NCI-H1436 treated with DMSO at 0.1 percent for 48 hours (cell line): ENCODE measurements around the gene SNTB2.

Experiments
- DNase-seq: peaks from one replicate; lab custom pipeline; 2025; lab: John Stamatoyannopoulos, UW

SNTB2 gene

GRCh38 chr16:69319381-69319780 is 132.4 kb downstream of the SNTB2 start:
- no peak for DNase-seq

- DNase-seq, result no peak
Measured at GRCh38 chr16:69319826-69320739, 133.1 kb downstream of the SNTB2 start.

GRCh38 chr16:69320740-69321073 is 133.7 kb downstream of the SNTB2 start:
- DNase-seq, result no peak

GRCh38 chr16:69321080-69321479 is 134.1 kb downstream of the SNTB2 start:
- no peak for DNase-seq

GRCh38 chr16:69322343-69322742 is 135.4 kb downstream of the SNTB2 start:
- no peak for DNase-seq

- DNase-seq, result no peak
Measured at GRCh38 chr16:69323415-69323814, 136.5 kb downstream of the SNTB2 start.

- no peak for DNase-seq
Measured at GRCh38 chr16:69324013-69324531, 137.1 kb downstream of the SNTB2 start.

GRCh38 chr16:69324585-69325253 is 137.8 kb downstream of the SNTB2 start:
- DNase-seq, result no peak

GRCh38 chr16:69325784-69326171 is 138.8 kb downstream of the SNTB2 start:
- DNase-seq, result no peak

- DNase-seq, result no peak
Measured at GRCh38 chr16:69326172-69326873, 139.4 kb downstream of the SNTB2 start.

GRCh38 chr16:69327585-69328310 is 140.8 kb downstream of the SNTB2 start:
- no peak for DNase-seq

GRCh38 chr16:69328854-69329316 is 141.9 kb downstream of the SNTB2 start:
- DNase-seq, result no peak

GRCh38 chr16:69329369-69330285 is 142.7 kb downstream of the SNTB2 start:
- DNase-seq, result no peak

GRCh38 chr16:69330286-69331109 is 143.5 kb downstream of the SNTB2 start, which contains the start of gene PDF:
Gene PDF (minus strand): TSS chr16:69330588. CDS start chr16:69330570, 18 bp downstream.
- peak; percentile 47 for DNase-seq

- DNase-seq, result no peak
Measured at GRCh38 chr16:69334696-69335095, 147.7 kb downstream of the SNTB2 start.

- DNase-seq, result no peak
Measured at GRCh38 chr16:69338557-69339288, 151.8 kb downstream of the SNTB2 start.

- DNase-seq, result peak; percentile 96
Measured at GRCh38 chr16:69339289-69340094, 152.5 kb downstream of the SNTB2 start, which contains the start of the genes COG8 and NIP7. Gene COG8 (minus strand): TSS chr16:69339564. CDS start chr16:69339552, 12 bp downstream. Gene NIP7 (plus strand): TSS chr16:69339772. CDS start chr16:69339830, 58 bp downstream.
